SK-N-SH (cell line): ENCODE measurements around the gene APOF.
"Not testable (repeated sequence)": the region's sequence is repeated elsewhere in the genome, so short reads cannot be mapped to it uniquely, and the experiment has no call there.

Experiments
- CTCF ChIP-seq: fragments of 200-600 bp; sonication (generic); IDR thresholded peaks from 2 replicates; pipeline ENCODE4 v1.6.1; 2017; ENCODE audit warnings: antibody characterized with exemption, mild to moderate bottlenecking, moderate library complexity
- EP300 ChIP-seq, 2 experiments: IDR thresholded peaks; 2 replicates each; pipeline versions ENCODE4 v1.4.0 to v1.6.1; 2012; ENCODE audit warnings: borderline replicate concordance in 1 of 2, low read depth in 1 of 2, low read length in 1 of 2
- RAD21 ChIP-seq: IDR thresholded peaks from 2 replicates; pipeline ENCODE4 v1.6.1; 2012; ENCODE audit warnings: mild to moderate bottlenecking, low read length
- RFX5 ChIP-seq: IDR thresholded peaks from 2 replicates; pipeline ENCODE4 v1.6.1; 2012; ENCODE audit warnings: mild to moderate bottlenecking, improper control_type of control experiment, low read length
- RXRA ChIP-seq: IDR thresholded peaks from 2 replicates; pipeline ENCODE4 v1.4.0; 2012; ENCODE audit warnings: low read depth, mild to moderate bottlenecking, borderline replicate concordance
- USF2 ChIP-seq: fragments of 150-350 bp; IDR thresholded peaks from 2 replicates; pipeline ENCODE4 v1.6.1; 2017; ENCODE audit warnings: antibody characterized with exemption, low read length, low read depth, borderline replicate concordance
- TF ChIP-seq, protein P1 (sequence below): IDR thresholded peaks from 2 replicates; pipeline ENCODE4 v1.6.1; 2012; ENCODE audit warnings: mild to moderate bottlenecking, low read depth, low read length, moderate library complexity
- TF ChIP-seq, protein P2 (sequence below): fragments of 150-350 bp; IDR thresholded peaks from 2 replicates; pipeline ENCODE4 v1.6.1; 2016; ENCODE audit warnings: mild to moderate bottlenecking, low read depth, low read length

DNA sequence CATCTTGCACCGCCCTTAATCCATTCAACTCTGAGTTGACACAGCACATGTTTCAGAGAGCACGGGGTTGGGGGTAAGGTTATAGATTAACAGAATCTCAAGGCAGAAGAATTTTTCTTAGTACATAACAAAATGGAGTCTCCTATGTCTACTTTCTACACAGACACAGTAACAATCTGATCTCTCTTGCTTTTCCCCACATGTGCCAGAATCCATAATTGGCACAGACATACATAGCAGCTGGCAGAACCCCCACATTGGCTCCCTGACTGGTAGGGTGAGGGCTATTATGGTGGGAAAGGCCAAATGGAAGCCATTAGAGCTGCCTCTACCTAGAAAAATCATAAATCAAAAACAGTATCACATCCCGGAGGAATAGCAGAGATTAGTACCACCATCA, 38.5 kb upstream of the APOF start:
- TF ChIP-seq RXRA; CTCF; EP300 (IDR thresholded peaks at IDR 0.05; ENCODE audit: borderline replicate concordance in 1 of 2, low read depth in 1 of 2, low read length in 1 of 2); USF2; RFX5; RAD21: not testable (repeated sequence)
- TF ChIP-seq, protein P1, sequence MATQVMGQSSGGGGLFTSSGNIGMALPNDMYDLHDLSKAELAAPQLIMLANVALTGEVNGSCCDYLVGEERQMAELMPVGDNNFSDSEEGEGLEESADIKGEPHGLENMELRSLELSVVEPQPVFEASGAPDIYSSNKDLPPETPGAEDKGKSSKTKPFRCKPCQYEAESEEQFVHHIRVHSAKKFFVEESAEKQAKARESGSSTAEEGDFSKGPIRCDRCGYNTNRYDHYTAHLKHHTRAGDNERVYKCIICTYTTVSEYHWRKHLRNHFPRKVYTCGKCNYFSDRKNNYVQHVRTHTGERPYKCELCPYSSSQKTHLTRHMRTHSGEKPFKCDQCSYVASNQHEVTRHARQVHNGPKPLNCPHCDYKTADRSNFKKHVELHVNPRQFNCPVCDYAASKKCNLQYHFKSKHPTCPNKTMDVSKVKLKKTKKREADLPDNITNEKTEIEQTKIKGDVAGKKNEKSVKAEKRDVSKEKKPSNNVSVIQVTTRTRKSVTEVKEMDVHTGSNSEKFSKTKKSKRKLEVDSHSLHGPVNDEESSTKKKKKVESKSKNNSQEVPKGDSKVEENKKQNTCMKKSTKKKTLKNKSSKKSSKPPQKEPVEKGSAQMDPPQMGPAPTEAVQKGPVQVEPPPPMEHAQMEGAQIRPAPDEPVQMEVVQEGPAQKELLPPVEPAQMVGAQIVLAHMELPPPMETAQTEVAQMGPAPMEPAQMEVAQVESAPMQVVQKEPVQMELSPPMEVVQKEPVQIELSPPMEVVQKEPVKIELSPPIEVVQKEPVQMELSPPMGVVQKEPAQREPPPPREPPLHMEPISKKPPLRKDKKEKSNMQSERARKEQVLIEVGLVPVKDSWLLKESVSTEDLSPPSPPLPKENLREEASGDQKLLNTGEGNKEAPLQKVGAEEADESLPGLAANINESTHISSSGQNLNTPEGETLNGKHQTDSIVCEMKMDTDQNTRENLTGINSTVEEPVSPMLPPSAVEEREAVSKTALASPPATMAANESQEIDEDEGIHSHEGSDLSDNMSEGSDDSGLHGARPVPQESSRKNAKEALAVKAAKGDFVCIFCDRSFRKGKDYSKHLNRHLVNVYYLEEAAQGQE = not testable (repeated sequence)
- TF ChIP-seq, protein P2, sequence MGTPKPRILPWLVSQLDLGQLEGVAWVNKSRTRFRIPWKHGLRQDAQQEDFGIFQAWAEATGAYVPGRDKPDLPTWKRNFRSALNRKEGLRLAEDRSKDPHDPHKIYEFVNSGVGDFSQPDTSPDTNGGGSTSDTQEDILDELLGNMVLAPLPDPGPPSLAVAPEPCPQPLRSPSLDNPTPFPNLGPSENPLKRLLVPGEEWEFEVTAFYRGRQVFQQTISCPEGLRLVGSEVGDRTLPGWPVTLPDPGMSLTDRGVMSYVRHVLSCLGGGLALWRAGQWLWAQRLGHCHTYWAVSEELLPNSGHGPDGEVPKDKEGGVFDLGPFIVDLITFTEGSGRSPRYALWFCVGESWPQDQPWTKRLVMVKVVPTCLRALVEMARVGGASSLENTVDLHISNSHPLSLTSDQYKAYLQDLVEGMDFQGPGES = not testable (repeated sequence)
